Activated naive CD8-positive, alpha-beta T cell treated with anti-CD3 and anti-CD28 coated beads, Interleukin-2, amount 10 ng/mL, durations not matched to agents 7 days and 5 days (primary cell): ENCODE measurements around the gene CROCC. TPM values are rescaled to one million over a fixed set of nuclear protein-coding genes. Genes with fewer than 3 reads are reported as not detected.
A peak's percentile ranks its signal among the peaks of the same experiment; 100 is the strongest.

Source experiments
- ATAC-seq: fragments of 150-1000 bp; cut with Tn5 transposase; one replicate; pipeline ENCODE4 v1.10.0; 2021; ENCODE audit warnings: low read depth, moderate library complexity
- POLR2A ChIA-PET: fragments of 350-600 bp; sonication (Branson Sonifier 250); formaldehyde crosslinking; loops from one replicate; lab custom pipeline; 2021; ENCODE audit warnings: antibody characterized with exemption; lab: Charles Lee
- DNase-seq: peaks from one replicate; pipeline ENCODE4 v3.0.0; 2021
- H3K27ac Mint-ChIP-seq: one replicate; pipeline ENCODE4 v1.8.0; 2022; ENCODE audit warnings: mild to moderate bottlenecking, mixed read lengths
- H3K27me3 Mint-ChIP-seq: one replicate; pipeline ENCODE4 v1.8.0; 2022; ENCODE audit warnings: mild to moderate bottlenecking, moderate library complexity, mixed read lengths
- H3K36me3 Mint-ChIP-seq: one replicate; pipeline ENCODE4 v1.8.0; 2021; ENCODE audit warnings: mild to moderate bottlenecking, mixed read lengths
- H3K4me1 Mint-ChIP-seq: one replicate; pipeline ENCODE4 v1.8.0; 2021; ENCODE audit warnings: mixed read lengths
- H3K4me3 Mint-ChIP-seq: one replicate; pipeline ENCODE4 v1.8.0; 2022; ENCODE audit warnings: mild to moderate bottlenecking, moderate library complexity, mixed read lengths
- H3K9me3 Mint-ChIP-seq: one replicate; pipeline ENCODE4 v1.8.0; 2021; ENCODE audit warnings: mixed read lengths
- total RNA-seq, 2 experiments: library from RNA; stranded (reverse); gene quantifications; one replicate each; pipeline ENCODE4 v1.2.3, GENCODE V29; 2021

CROCC gene
- total RNA-seq, 2 experiments from 2014 or later: 63.0 to 69.8 TPM

- peaks cover 5% of the 10 kb centered on the region for H3K36me3 Mint-ChIP-seq
Observed at GRCh38 chr1:17005365-17005740, 83.6 kb downstream of the CROCC start.

DNA sequence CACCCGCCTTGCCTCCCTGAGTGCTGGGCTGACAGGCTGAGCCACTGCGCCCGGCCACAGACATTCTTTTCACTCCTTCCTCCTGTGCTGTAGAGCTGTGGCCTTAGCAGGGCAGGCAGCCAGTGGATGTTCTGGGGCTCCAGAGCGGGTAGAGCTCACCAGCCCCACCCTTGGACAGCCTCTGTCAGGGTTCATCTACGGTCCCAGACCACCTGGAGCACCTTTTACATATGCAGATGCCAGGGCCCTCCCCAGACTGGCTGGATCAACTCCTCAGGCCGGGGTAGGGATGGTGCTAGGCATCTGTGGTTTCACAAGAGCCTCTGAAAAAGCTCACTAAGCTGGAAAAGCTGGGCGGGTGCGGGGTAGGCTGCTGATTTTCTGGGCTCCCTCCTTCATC lies 85.4 kb downstream of the CROCC start:
- POLR2A ChIA-PET: interaction anchor here (0.6 kb wide), 1 partner anchor 424 kb away, joined by 4 read pairs; no protein-coding TSS in a partner anchor
- ATAC-seq (no peak), DNase-seq (no peak)
- Mint-ChIP-seq H3K9me3 (no peaks in the 10 kb centered on the region), H3K36me3 (peaks cover 5% of the 10 kb centered on the region), H3K4me3 (no peak overlapping the region), H3K27me3 (no peaks in the 10 kb centered on the region), H3K4me1 (peaks cover 14% of the 10 kb centered on the region), H3K27ac (no peak overlapping the region)

More at GRCh38 chr1:17005365-17005740, 83.6 kb downstream of the CROCC start:
- ATAC-seq: no peak
- no peak for DNase-seq
- Mint-ChIP-seq H3K27ac (no peak overlapping the region), H3K27me3 (no peaks in the 10 kb centered on the region), H3K4me3 (no peak overlapping the region), H3K4me1 (peaks cover 6% of the 10 kb centered on the region), H3K9me3 (no peaks in the 10 kb centered on the region)
- POLR2A ChIA-PET: no interaction called here

GRCh38 chr1:17008208-17008855 lies 86.6 kb downstream of the CROCC start:
- DNase-seq (no peak), ATAC-seq (no peak)
- Mint-ChIP-seq H3K27ac (no peak overlapping the region), H3K9me3 (no peaks in the 10 kb centered on the region), H3K4me3 (no peak overlapping the region), H3K4me1 (peaks cover 15% of the 10 kb centered on the region), H3K27me3 (no peaks in the 10 kb centered on the region), H3K36me3 (peaks cover 5% of the 10 kb centered on the region)
- POLR2A ChIA-PET: interaction anchor here (0.7 kb wide), 1 partner anchor 30 kb away, joined by 4 read pairs; no protein-coding TSS in a partner anchor

- Mint-ChIP-seq H3K9me3 (no peaks in the 10 kb centered on the region), H3K36me3 (no peaks in the 10 kb centered on the region), H3K4me1 (peaks cover 20% of the 10 kb centered on the region), H3K4me3 (no peak overlapping the region), H3K27me3 (no peaks in the 10 kb centered on the region), H3K27ac (no peak overlapping the region)
- ATAC-seq (no peak), DNase-seq (no peak)
- POLR2A ChIA-PET: no interaction called here
Observed at GRCh38 chr1:17009706-17010105, 88.0 kb downstream of the CROCC start.

DNA sequence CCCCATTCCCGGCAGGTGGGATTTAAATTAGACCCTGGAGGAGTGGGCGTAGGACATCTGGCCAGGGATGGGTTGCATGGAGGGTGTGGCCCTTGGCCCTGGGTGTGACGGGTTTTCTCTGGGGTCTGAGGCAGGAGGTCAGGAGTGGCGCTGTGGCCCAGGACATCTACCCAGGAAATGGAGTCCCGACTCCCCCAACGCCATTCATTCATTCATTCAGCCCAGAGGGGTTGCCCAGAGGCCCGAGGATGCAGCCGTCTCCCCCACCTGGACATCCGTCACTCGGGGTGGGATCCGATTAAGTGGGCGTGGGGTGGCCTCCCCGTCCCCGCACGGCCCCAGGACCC lies 89.3 kb downstream of the CROCC start:
- no peaks in the 10 kb centered on the region for H3K27me3 Mint-ChIP-seq
- H3K27ac Mint-ChIP-seq: peak overlapping the region; percentile 70
- H3K4me3 Mint-ChIP-seq: peak overlapping the region; percentile 86
- POLR2A ChIA-PET: no interaction called here
- H3K9me3 Mint-ChIP-seq: no peaks in the 10 kb centered on the region
- DNase-seq (no peak), ATAC-seq (no peak)
- no peaks in the 10 kb centered on the region for H3K36me3 Mint-ChIP-seq
- peaks cover 20% of the 10 kb centered on the region for H3K4me1 Mint-ChIP-seq

- peak within 1 kb of the TSS; percentile 70 for H3K27ac Mint-ChIP-seq
- DNase-seq (peak; percentile 92), ATAC-seq (peak; percentile 97)
- POLR2A ChIA-PET: no interaction called here
- H3K4me3 Mint-ChIP-seq: peak within 1 kb of the TSS; percentile 86
- H3K4me1 Mint-ChIP-seq: peaks cover 20% of the 10 kb centered on the region
- H3K27me3 Mint-ChIP-seq: no peaks in the 10 kb centered on the region
- H3K36me3 Mint-ChIP-seq: no peaks in the 10 kb centered on the region
- no peaks in the 10 kb centered on the region for H3K9me3 Mint-ChIP-seq
Observed at GRCh38 chr1:17011439-17012307, 89.9 kb downstream of the CROCC start, which contains the start of gene ATP13A2. Gene ATP13A2, minus strand, starts transcription at chr1:17011928. Its CDS starts 190 bp downstream, at chr1:17011738.

GRCh38 chr1:17012775-17013490 lies 91.2 kb downstream of the CROCC start:
- no peak for ATAC-seq
- no peak for DNase-seq
- Mint-ChIP-seq H3K9me3 (no peaks in the 10 kb centered on the region), H3K27me3 (no peaks in the 10 kb centered on the region), H3K4me3 (no peak overlapping the region), H3K4me1 (peaks cover 20% of the 10 kb centered on the region), H3K27ac (no peak overlapping the region), H3K36me3 (peaks cover under 1% of the 10 kb centered on the region)
- POLR2A ChIA-PET: no interaction called here

DNA sequence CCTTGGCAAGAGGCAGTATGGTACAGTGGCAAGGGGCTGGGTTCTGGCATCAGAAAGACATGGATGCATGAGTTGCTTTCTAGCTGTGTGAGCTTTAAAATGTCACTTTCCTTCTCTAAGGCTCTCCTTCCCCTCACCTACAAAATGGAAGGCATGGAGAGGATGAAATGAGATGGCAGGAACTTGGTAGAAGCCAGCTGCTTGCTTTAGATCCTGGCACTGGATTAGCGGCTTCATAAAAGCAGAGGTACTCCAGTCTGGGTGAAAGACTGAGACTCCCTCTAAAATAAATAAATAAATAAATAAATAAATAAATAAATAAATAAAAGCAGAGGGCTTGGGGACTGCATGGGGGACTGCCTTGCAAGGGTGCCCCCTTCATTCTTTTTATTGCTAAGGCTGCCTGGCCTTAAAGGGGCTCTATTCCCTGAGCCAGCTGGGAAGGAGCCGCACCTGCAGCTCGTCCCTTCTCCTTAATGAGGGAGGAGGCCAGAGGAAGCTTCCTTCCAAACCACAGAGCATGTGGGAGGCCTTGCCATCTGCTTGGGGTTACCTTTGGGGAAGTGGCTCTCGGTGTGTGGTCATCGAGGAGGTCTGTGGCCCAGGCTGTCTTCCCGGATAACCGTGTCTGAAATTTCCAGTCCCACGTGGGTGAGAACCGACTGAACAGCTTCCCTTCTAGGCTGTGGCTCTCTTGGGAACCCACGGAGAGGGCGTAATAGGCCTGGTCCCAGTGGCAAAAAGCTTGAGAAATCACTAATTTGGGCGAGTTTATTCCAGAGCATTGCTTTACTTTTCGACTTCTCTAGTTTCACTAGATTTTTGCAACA lies 92.0 kb downstream of the CROCC start:
- no peak for DNase-seq
- Mint-ChIP-seq H3K4me3 (peak overlapping the region; percentile 1), H3K27ac (no peak overlapping the region), H3K9me3 (no peaks in the 10 kb centered on the region), H3K4me1 (peaks cover 20% of the 10 kb centered on the region), H3K27me3 (no peaks in the 10 kb centered on the region), H3K36me3 (peaks cover 4% of the 10 kb centered on the region)
- ATAC-seq: no peak
- POLR2A ChIA-PET: interaction anchor here (0.8 kb wide), 1 partner anchor 109 kb away, joined by 3 read pairs; no protein-coding TSS in a partner anchor

GRCh38 chr1:17014671-17015567 lies 93.2 kb downstream of the CROCC start:
- no peak overlapping the region for H3K27ac Mint-ChIP-seq
- peaks cover 28% of the 10 kb centered on the region for H3K4me1 Mint-ChIP-seq
- DNase-seq (no peak), ATAC-seq (no peak)
- POLR2A ChIA-PET: interaction anchor here (0.6 kb wide), 1 partner anchor 385 kb away, joined by 3 read pairs; no protein-coding TSS in a partner anchor
- peaks cover 14% of the 10 kb centered on the region for H3K36me3 Mint-ChIP-seq
- H3K27me3 Mint-ChIP-seq: no peaks in the 10 kb centered on the region
- no peaks in the 10 kb centered on the region for H3K9me3 Mint-ChIP-seq
- no peak overlapping the region for H3K4me3 Mint-ChIP-seq

GRCh38 chr1:17016317-17016661 lies 94.6 kb downstream of the CROCC start:
- peaks cover 20% of the 10 kb centered on the region for H3K36me3 Mint-ChIP-seq
- no peak overlapping the region for H3K4me3 Mint-ChIP-seq
- H3K27ac Mint-ChIP-seq: no peak overlapping the region
- DNase-seq (no peak), ATAC-seq (no peak)
- peaks cover 17% of the 10 kb centered on the region for H3K4me1 Mint-ChIP-seq
- no peaks in the 10 kb centered on the region for H3K9me3 Mint-ChIP-seq
- POLR2A ChIA-PET: interaction anchor here (0.7 kb wide), 1 partner anchor 76 kb away, joined by 5 read pairs; no protein-coding TSS in a partner anchor
- H3K27me3 Mint-ChIP-seq: no peaks in the 10 kb centered on the region

GRCh38 chr1:17017435-17017834 lies 95.7 kb downstream of the CROCC start:
- no peak for ATAC-seq
- no peaks in the 10 kb centered on the region for H3K9me3 Mint-ChIP-seq
- peaks cover 20% of the 10 kb centered on the region for H3K36me3 Mint-ChIP-seq
- no peak overlapping the region for H3K27ac Mint-ChIP-seq
- no peaks in the 10 kb centered on the region for H3K27me3 Mint-ChIP-seq
- H3K4me1 Mint-ChIP-seq: peaks cover 16% of the 10 kb centered on the region
- H3K4me3 Mint-ChIP-seq: no peak overlapping the region
- POLR2A ChIA-PET: no interaction called here
- DNase-seq: no peak

GRCh38 chr1:17018849-17019248 lies 97.1 kb downstream of the CROCC start:
- POLR2A ChIA-PET: interaction anchor here (0.5 kb wide), 1 partner anchor 1318 kb away, joined by 3 read pairs; no protein-coding TSS in a partner anchor
- Mint-ChIP-seq H3K4me3 (no peak overlapping the region), H3K27me3 (no peaks in the 10 kb centered on the region), H3K36me3 (peaks cover 21% of the 10 kb centered on the region), H3K4me1 (peaks cover 14% of the 10 kb centered on the region), H3K9me3 (no peaks in the 10 kb centered on the region), H3K27ac (peak overlapping the region; percentile 63)
- DNase-seq (no peak), ATAC-seq (no peak)
